Right lobe of liver (tissue), 6 donors: ENCODE results near the gene RRAGB. TPM values are rescaled to one million over a fixed set of nuclear protein-coding genes. Genes with fewer than 3 reads are reported as not detected.
"Not testable (repeated sequence)": the region's sequence is repeated elsewhere in the genome, so short reads cannot be mapped to it uniquely, and the experiment has no call there.

Source experiments
- ATAC-seq, 4 donors: fragments of 200-7000 bp; cut with Tn5 transposase; one replicate each; pipeline ENCODE4 v1.9.1; 2020; ENCODE audit warnings: mild to moderate bottlenecking in 4 of 4, moderate library complexity in 4 of 4
- DNase-seq, 3 donors: peaks; one replicate each; pipeline ENCODE4 v3.0.0-alpha.2; 2020
- H3K27ac ChIP-seq, 3 donors: fragments of 200-600 bp; one replicate each; pipeline ENCODE4 v1.8.0; 2022
- H3K27me3 ChIP-seq, 2 donors: fragments of 200-600 bp; one replicate each; pipeline ENCODE4 v1.8.0; 2022
- H3K36me3 ChIP-seq, 4 donors: fragments of 200-600 bp; sonication (generic) in 1 of 4; one replicate each; pipeline versions ENCODE4 v1.5.1 to v1.8.0; 2017 to 2022; ENCODE audit warnings: control low read depth in 1 of 4
- H3K4me1 ChIP-seq, 4 donors: fragments of 200-600 bp; sonication (generic) in 1 of 4; one replicate each; pipeline versions ENCODE4 v1.5.1 to v1.8.0; 2017 to 2022; ENCODE audit warnings: control low read depth in 1 of 4
- H3K4me3 ChIP-seq, 3 donors: fragments of 200-600 bp; one replicate each; pipeline ENCODE4 v1.8.0; 2022
- H3K9me3 ChIP-seq, 4 donors: fragments of 200-600 bp; sonication (generic) in 1 of 4; one replicate each; pipeline versions ENCODE4 v1.5.1 to v1.8.0; 2017 to 2022; ENCODE audit warnings: control low read depth in 1 of 4
- POLR2A ChIP-seq: fragments of 450-650 bp; IDR thresholded peaks from one replicate; pipeline ENCODE4 v1.6.1; 2017; ENCODE audit warnings: antibody characterized with exemption, mild to moderate bottlenecking
- WGBS: methylation state at CpG from one replicate; pipeline ENCODE4 v1.1.6; 2018; ENCODE audit warnings: low coverage, low lambda C conversion rate; ENCODE audit not compliant: insufficient coverage; ENCODE audit errors: missing lambda C conversion rate; 5-methylcytosine and 5-hydroxymethylcytosine counted together
- intact Hi-C, 2 donors: fragments of 100-400 bp; cut with DNase I; formaldehyde crosslinking; loops; one replicate each; pipeline versions ENCODE4 v1.11.2 to v1.14.1; 2022
- long read RNA-seq: library from polyadenylated mRNA; unstranded; transcript quantifications from one replicate; pipeline ENCODE4 v2.0.0, GENCODE V29; 2019
- total RNA-seq, 6 experiments: library from RNA; depleted of rRNA in 2 of 6; stranded (reverse); fragments of >200 nt in 2 of 6; fragmentation: NEBNext Ultra II Directional in 3 of 6; extraction: Animal tissue kit (Norgen Biotek cat#: 25700) in 3 of 6; gene quantifications; one replicate each; pipeline versions ENCODE4 v1.1.0 to v1.2.4, GENCODE V29; 2016 to 2023
- TF ChIP-seq, protein P1 (sequence below), 4 donors: fragments of 200-600 bp in 3 of 4; fragments of 450-650 bp in 1 of 4; IDR thresholded peaks; one replicate each; pipeline versions ENCODE4 v1.5.1 to v1.8.0; 2016 to 2022; ENCODE audit warnings: antibody characterized with exemption in 4 of 4, mild to moderate bottlenecking in 2 of 4
- donor health status: DM: no; HTN: yes; CAD: no.
- donor health status: DM: no; HTN: no; CAD: no.
- donor health status: DM: no; HTN: no; CAD: no.
- donor health status: DM: no; HTN: yes; CAD: no.
- donor health status: DM: no; HTN: yes; CAD: no.

Gene RRAGB, protein sequence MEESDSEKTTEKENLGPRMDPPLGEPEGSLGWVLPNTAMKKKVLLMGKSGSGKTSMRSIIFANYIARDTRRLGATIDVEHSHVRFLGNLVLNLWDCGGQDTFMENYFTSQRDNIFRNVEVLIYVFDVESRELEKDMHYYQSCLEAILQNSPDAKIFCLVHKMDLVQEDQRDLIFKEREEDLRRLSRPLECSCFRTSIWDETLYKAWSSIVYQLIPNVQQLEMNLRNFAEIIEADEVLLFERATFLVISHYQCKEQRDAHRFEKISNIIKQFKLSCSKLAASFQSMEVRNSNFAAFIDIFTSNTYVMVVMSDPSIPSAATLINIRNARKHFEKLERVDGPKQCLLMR
- 1 to 10 TPM; 4.2 to 6.1 (median 4.8) TPM for total RNA-seq
- long read RNA-seq, partial matches to known transcripts = 3 of 7 reads
- long read RNA-seq, other reads (novel, unspliced or antisense) = 1 of 7 reads

DNA sequence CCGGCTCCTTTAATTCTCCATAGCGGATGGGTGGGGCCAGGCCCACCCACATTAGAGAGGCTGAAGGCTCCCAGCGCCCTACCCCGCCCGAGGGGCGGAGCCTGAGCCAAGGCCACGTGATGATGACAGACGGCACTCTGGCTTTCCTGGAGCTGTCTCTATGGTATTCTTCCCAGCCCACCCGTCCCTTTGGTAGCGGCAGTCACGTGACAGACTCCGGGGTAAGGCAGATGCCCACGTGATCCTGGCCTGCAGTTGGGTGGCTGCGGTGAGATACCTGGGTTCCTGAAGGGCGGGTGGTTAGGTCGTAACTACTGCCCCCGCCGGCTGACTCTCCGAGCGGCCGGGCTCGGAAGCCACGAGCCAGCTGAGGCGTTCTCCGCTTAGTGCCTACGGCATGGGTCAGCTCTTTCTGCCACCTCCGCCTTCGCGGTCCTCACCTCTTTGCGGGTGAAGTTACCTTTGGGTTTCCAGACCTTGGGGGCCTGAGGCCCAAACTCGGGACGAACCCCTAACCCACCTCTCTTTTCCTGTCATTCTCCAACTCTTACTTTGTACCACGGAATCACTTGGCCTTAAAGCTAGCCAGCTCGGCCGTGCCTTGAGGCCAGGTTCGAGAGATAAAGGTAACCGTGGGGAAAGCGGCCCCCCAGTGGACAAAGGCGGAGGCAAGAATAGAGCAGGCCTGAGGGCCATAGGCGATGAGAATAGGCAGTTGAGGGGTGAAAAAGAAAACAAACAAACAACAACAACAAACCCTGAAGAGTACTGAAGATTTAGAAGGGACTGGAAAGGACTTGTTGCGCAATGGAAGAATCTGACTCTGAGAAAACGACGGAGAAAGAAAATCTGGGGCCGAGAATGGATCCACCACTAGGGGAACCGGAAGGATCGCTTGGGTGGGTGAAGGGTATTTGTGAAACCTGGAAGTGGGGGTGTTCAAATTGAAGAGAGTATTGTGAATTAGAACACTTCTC lies at the start of gene RRAGB:
RRAGB (plus strand) TSS at position 229 of the 977 bp plus-strand sequence; CDS start at position 808, 579 bp downstream.
- Histone ChIP-seq H3K36me3 (no peaks in the 10 kb centered on the region), H3K9me3 (no peaks in the 10 kb centered on the region), H3K4me3 (peak within 1 kb of the TSS; percentile 57 to 77 (median 67)), H3K27me3 (no peaks in the 10 kb centered on the region), H3K27ac (peak within 1 kb of the TSS; percentile 73 to 83 (median 81)), H3K4me1 (peaks cover 0 to 6% (median 0%) of the 10 kb centered on the region in 4 donors)
- peak; percentile 17 for TF ChIP-seq POLR2A
- TF ChIP-seq, protein P1, sequence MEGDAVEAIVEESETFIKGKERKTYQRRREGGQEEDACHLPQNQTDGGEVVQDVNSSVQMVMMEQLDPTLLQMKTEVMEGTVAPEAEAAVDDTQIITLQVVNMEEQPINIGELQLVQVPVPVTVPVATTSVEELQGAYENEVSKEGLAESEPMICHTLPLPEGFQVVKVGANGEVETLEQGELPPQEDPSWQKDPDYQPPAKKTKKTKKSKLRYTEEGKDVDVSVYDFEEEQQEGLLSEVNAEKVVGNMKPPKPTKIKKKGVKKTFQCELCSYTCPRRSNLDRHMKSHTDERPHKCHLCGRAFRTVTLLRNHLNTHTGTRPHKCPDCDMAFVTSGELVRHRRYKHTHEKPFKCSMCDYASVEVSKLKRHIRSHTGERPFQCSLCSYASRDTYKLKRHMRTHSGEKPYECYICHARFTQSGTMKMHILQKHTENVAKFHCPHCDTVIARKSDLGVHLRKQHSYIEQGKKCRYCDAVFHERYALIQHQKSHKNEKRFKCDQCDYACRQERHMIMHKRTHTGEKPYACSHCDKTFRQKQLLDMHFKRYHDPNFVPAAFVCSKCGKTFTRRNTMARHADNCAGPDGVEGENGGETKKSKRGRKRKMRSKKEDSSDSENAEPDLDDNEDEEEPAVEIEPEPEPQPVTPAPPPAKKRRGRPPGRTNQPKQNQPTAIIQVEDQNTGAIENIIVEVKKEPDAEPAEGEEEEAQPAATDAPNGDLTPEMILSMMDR (IDR thresholded peaks at IDR 0.05) = peak; percentile 38 to 48 (median 45)
- ATAC-seq (peak; percentile 99 to 100 (median 100)), DNase-seq (peak; percentile 93 to 96 (median 95))
- 29% methylated on average over 18 of the region's 46 CpGs for WGBS
- intact Hi-C loops = no loop called here

DNA sequence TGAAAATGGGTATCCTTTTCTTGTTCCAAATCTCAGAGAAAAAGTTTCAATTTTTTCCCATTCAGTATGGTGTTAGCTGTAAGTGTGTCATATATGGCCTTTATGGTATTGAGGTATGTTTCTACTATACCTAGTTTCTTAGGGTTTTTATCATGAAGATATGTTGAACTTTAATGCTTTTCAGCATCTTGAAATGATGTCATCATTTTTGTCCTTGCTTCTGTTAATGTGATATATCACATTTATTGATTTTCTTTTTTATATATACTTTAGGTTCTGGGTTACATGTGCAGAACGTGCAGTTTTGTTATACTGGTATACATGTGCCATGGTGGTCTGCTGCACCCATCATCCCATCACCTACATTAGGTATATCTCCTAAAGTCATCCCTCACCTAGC lies 49.5 kb upstream of the RRAGB start:
- DNase-seq (no peak), ATAC-seq (no peak)
- no peaks in the 10 kb centered on the region for H3K27me3 ChIP-seq
- no peaks in the 10 kb centered on the region for H3K4me1 ChIP-seq
- no peaks in the 10 kb centered on the region for H3K36me3 ChIP-seq
- H3K27ac ChIP-seq = no peak overlapping the region
- intact Hi-C loops = no loop called here
- WGBS = 33% methylated on average over 1 of the region's 1 CpG
- no peaks in the 10 kb centered on the region for H3K9me3 ChIP-seq
- TF ChIP-seq POLR2A = no peak
- TF ChIP-seq, protein P1 (IDR thresholded peaks at IDR 0.05) = no peak
- no peak overlapping the region for H3K4me3 ChIP-seq

DNA sequence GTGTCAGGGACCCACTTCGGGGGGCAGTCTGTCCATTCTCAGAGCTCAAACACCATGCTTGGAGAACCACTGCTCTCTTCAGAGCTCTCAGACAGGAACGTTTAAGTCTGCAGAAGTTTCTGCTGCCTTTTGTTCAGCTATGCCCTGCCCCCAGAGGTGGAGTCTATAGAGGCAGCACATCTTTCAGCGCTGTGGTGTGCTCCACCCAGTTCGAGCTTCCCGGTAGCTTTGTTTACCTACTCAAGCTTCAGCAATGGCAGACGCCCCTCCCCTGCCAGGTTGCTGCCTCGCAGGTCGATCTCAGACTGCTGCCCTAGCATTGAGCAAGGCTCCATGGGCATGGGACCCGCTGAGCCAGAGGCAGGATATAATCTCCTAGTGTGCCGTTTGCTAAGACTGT lies 29.0 kb upstream of the RRAGB start:
- H3K4me1 ChIP-seq, H3K9me3 ChIP-seq, DNase-seq, ATAC-seq, H3K27ac ChIP-seq, H3K27me3 ChIP-seq, intact Hi-C loops, H3K36me3 ChIP-seq, H3K4me3 ChIP-seq: not testable (repeated sequence)
- WGBS = 20% methylated on average over 1 of the region's 10 CpGs

DNA sequence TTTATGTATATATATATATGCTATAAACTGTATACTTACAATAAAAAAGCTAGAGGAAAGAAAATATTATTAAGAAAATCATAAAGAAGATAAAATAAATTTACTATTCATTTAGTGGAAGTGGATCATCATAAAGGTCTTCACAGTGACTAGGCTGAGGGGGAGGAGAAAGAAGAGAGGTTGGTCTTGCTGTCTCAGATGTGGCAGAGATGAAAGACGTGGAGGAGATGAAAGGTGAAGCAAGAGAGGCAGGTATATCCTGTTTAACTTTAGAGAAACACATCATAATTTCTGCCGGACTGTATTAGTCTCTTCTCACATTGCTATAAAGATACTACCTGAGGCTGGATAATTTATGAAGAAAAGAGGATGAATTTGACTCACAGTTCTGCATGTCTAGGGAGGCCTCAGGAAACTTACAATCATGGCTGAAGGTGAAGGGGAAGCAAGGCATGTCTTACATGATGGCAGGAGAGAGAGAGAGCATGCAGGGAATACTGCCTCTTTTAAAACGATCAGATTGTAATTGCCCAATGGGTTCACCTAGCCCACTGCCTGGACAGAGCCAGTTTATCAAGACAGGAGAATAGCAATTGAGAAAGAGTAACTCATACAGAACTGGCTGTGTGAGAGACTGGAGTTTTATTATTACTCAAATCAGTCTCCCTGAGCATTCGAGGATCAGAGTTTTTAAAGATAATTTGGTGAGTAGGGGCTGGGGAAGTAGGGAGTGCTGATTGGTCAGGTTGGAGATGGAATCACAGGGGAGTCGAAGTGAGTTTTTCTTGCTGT lies 22.1 kb upstream of the RRAGB start:
- 41% methylated on average over 4 of the region's 5 CpGs for WGBS
- Histone ChIP-seq H3K36me3 (no peaks in the 10 kb centered on the region), H3K27me3 (peaks cover 0 to 3% of the 10 kb centered on the region in 2 donors), H3K4me1 (no peaks in the 10 kb centered on the region), H3K4me3 (no peak overlapping the region), H3K9me3 (no peaks in the 10 kb centered on the region), H3K27ac (no peak overlapping the region)
- DNase-seq (no peak), ATAC-seq (no peak)
- intact Hi-C loops = no loop called here
- TF ChIP-seq, protein P1 (IDR thresholded peaks at IDR 0.05) = no peak
- no peak for TF ChIP-seq POLR2A
